ENCODE data around the gene MLST8. TPM values are rescaled to one million over a fixed set of nuclear protein-coding genes. Genes with fewer than 3 reads are reported as not detected.

The MLST8 gene
- polyA plus RNA-seq, 1 donor (not counting 4 experiments of a cell fraction or from before 2014, with no cell fraction given) = 35.7 TPM

DNA sequence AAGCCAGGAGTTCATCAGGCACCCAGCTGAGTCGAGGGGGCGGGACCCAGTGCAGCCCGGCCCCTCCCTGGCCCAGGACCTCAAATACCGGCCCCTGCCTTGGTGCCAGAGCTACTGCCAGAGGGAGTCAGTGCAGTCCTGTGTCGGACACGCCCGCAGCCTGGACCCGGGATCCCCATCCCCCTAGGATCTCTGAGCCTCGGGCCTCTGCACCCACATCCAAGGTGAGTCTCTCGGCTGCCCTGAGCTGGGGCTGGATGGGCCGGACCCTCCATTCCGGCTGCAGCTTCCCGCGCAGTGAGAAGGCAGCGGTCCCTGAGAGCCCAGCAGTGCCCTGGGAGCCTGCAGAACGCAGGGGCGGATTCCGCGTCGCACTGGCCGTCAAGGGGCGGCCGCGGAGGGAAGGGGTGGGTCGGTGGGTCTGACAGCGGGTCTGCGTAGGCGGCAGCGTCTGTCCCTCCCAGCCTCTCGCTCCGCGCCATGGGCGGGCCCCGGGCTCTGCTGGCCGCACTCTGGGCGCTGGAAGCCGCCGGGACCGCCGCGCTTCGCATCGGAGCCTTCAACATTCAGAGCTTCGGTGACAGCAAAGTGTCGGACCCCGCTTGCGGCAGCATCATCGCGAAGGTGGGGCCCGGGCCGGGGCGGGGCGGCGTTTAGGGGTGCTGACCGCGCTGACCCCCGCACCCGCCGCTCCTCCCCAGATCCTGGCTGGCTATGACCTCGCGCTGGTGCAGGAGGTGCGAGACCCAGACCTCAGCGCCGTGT is 31.3 kb downstream of the MLST8 start, which contains the start of gene DNASE1L2:
Gene DNASE1L2 (plus strand): TSS at position 108 of the 765 bp plus-strand sequence. CDS start 373 bp downstream, at position 481.
- DNase-seq (ENCODE audit: low read depth, low spot score) = no peak
- no peaks in the 10 kb centered on the region for H3K9me1 ChIP-seq (ENCODE audit: control insufficient read depth, extremely low read depth, insufficient read depth, low read length)
- peak; percentile 98 for TF ChIP-seq EZH2 (IDR thresholded peaks at IDR 0.05; ENCODE audit: low read length)
- TF ChIP-seq, protein P1, sequence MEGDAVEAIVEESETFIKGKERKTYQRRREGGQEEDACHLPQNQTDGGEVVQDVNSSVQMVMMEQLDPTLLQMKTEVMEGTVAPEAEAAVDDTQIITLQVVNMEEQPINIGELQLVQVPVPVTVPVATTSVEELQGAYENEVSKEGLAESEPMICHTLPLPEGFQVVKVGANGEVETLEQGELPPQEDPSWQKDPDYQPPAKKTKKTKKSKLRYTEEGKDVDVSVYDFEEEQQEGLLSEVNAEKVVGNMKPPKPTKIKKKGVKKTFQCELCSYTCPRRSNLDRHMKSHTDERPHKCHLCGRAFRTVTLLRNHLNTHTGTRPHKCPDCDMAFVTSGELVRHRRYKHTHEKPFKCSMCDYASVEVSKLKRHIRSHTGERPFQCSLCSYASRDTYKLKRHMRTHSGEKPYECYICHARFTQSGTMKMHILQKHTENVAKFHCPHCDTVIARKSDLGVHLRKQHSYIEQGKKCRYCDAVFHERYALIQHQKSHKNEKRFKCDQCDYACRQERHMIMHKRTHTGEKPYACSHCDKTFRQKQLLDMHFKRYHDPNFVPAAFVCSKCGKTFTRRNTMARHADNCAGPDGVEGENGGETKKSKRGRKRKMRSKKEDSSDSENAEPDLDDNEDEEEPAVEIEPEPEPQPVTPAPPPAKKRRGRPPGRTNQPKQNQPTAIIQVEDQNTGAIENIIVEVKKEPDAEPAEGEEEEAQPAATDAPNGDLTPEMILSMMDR (optimal IDR thresholded peaks at IDR 0.05 in 1 of 3, IDR thresholded peaks at IDR 0.05 in 1 of 3, conservative IDR thresholded peaks at IDR 0.05 in 1 of 3; ENCODE audit: extremely low read depth in 1 of 3, insufficient read depth in 2 of 3, low read length in 3 of 3) = peak in 1 of 3 experiments; percentile 10
- no peaks in the 10 kb centered on the region for H3K79me2 ChIP-seq (ENCODE audit: control insufficient read depth, insufficient read depth, low read length)
- no peaks in the 10 kb centered on the region for H3K9me3 ChIP-seq (ENCODE audit: control insufficient read depth, low read depth, low read length)
- H4K20me1 ChIP-seq (ENCODE audit: control insufficient read depth, extremely low read depth, insufficient read depth, low read length) = peaks cover 10% of the 10 kb centered on the region
- no peak within 1 kb of the TSS for H3K27ac ChIP-seq (ENCODE audit: control insufficient read depth, insufficient read depth, low read length)
- peak within 1 kb of the TSS in 1 of 3 experiments; percentile 34 for H3K4me3 ChIP-seq (ENCODE audit: control insufficient read depth in 2 of 3, extremely low read depth in 1 of 3, insufficient read depth in 2 of 3, low read depth in 1 of 3, low read length in 3 of 3)
- H3K36me3 ChIP-seq (ENCODE audit: control insufficient read depth in 2 of 2, extremely low read depth in 1 of 2, insufficient read depth in 2 of 2, low read length in 2 of 2) = peaks cover 21 to 32% of the 10 kb centered on the region in 2 experiments
- no peak for FAIRE-seq
- peak within 1 kb of the TSS; percentile 16 for H3K4me2 ChIP-seq (ENCODE audit: control insufficient read depth, extremely low read depth, insufficient read depth, low read depth, low read length)
- dilution Hi-C loops (cut with MboI; ENCODE audit: extremely low pct_ligation_motif_present, low sequenced_read_pairs) = no loop called here
- H2AFZ ChIP-seq (ENCODE audit: control insufficient read depth, low read length) = no peak within 1 kb of the TSS
- peaks cover under 1% of the 10 kb centered on the region for H3K4me1 ChIP-seq (ENCODE audit: control insufficient read depth, extremely low read depth, insufficient read depth, low read length)
- no peak within 1 kb of the TSS for H3K9ac ChIP-seq (ENCODE audit: control insufficient read depth, extremely low read depth, insufficient read depth, low read length)
- H3K27me3 ChIP-seq (ENCODE audit: control insufficient read depth, extremely low read depth, insufficient read depth, low read length) = peaks cover 32% of the 10 kb centered on the region

DNA sequence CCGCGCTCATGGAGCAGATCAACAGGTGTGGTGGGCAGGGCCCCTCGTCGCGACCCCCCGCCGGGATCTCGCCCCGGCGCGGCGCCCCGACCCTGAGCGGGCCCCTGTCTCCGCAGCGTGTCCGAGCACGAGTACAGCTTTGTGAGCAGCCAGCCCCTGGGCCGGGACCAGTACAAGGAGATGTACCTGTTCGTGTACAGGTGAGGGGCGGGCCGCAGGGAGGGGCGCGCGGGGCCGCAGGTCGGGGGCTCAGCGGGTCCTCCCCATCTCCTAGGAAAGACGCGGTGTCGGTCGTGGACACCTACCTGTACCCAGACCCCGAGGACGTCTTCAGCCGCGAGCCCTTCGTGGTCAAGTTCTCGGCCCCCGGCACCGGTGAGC is 31.8 kb downstream of the MLST8 start:
- H3K9me3 ChIP-seq (ENCODE audit: control insufficient read depth, low read depth, low read length) = no peaks in the 10 kb centered on the region
- H3K27ac ChIP-seq (ENCODE audit: control insufficient read depth, insufficient read depth, low read length) = no peak overlapping the region
- no peaks in the 10 kb centered on the region for H3K4me1 ChIP-seq (ENCODE audit: control insufficient read depth, extremely low read depth, insufficient read depth, low read length)
- H3K9me1 ChIP-seq (ENCODE audit: control insufficient read depth, extremely low read depth, insufficient read depth, low read length) = no peaks in the 10 kb centered on the region
- H3K4me3 ChIP-seq (ENCODE audit: control insufficient read depth in 2 of 3, extremely low read depth in 1 of 3, insufficient read depth in 2 of 3, low read depth in 1 of 3, low read length in 3 of 3) = no peak overlapping the region
- FAIRE-seq (no peak), DNase-seq (ENCODE audit: low read depth, low spot score) (no peak)
- TF ChIP-seq EZH2 (IDR thresholded peaks at IDR 0.05; ENCODE audit: low read length) = no peak
- TF ChIP-seq, protein P1 (optimal IDR thresholded peaks at IDR 0.05 in 1 of 3, IDR thresholded peaks at IDR 0.05 in 1 of 3, conservative IDR thresholded peaks at IDR 0.05 in 1 of 3; ENCODE audit: extremely low read depth in 1 of 3, insufficient read depth in 2 of 3, low read length in 3 of 3) = no peak
- no peak overlapping the region for H3K9ac ChIP-seq (ENCODE audit: control insufficient read depth, extremely low read depth, insufficient read depth, low read length)
- H3K36me3 ChIP-seq (ENCODE audit: control insufficient read depth in 2 of 2, extremely low read depth in 1 of 2, insufficient read depth in 2 of 2, low read length in 2 of 2) = peaks cover 16 to 29% of the 10 kb centered on the region in 2 experiments
- no peaks in the 10 kb centered on the region for H3K79me2 ChIP-seq (ENCODE audit: control insufficient read depth, insufficient read depth, low read length)
- dilution Hi-C loops (cut with MboI; ENCODE audit: extremely low pct_ligation_motif_present, low sequenced_read_pairs) = no loop called here
- H3K4me2 ChIP-seq (ENCODE audit: control insufficient read depth, extremely low read depth, insufficient read depth, low read depth, low read length) = no peak overlapping the region
- H4K20me1 ChIP-seq (ENCODE audit: control insufficient read depth, extremely low read depth, insufficient read depth, low read length) = peaks cover 10% of the 10 kb centered on the region
- H2AFZ ChIP-seq (ENCODE audit: control insufficient read depth, low read length) = no peak overlapping the region
- H3K27me3 ChIP-seq (ENCODE audit: control insufficient read depth, extremely low read depth, insufficient read depth, low read length) = peaks cover 32% of the 10 kb centered on the region

Measured in keratinocyte (primary cell).